ENCODE results near the gene NEK4.

- TF ChIP-seq CTCF (optimal IDR thresholded peaks at IDR 0.05 in 1 of 3, IDR thresholded peaks at IDR 0.05 in 1 of 3, conservative IDR thresholded peaks at IDR 0.05 in 1 of 3; ENCODE audit: extremely low read depth in 1 of 3, insufficient read depth in 2 of 3, low read length in 3 of 3) (no peak), EZH2 (IDR thresholded peaks at IDR 0.05; ENCODE audit: low read length) (no peak)
These were observed 34.7 kb upstream of the NEK4 start for GRCh38 chr3:52805270-52806039.
